Erythroblast (primary cell): Measurements from ENCODE around the gene PIM2.
A peak's percentile ranks its signal among the peaks of the same experiment; 100 is the strongest.
"Not testable (repeated sequence)": the region's sequence is repeated elsewhere in the genome, so short reads cannot be mapped to it uniquely, and the experiment has no call there.

Experiments used
- DNase-seq, 2 experiments: peaks; one replicate each; lab custom pipeline; 2025; lab: John Stamatoyannopoulos, UW
- GATA1 ChIP-seq: IDR thresholded peaks from 2 replicates; pipeline ENCODE4 v1.6.1; 2011; ENCODE audit warnings: low read depth, mild to moderate bottlenecking, control low read depth, low read length, moderate library complexity
- POLR2A ChIP-seq: IDR thresholded peaks from 2 replicates; pipeline ENCODE4 v1.6.1; 2011; ENCODE audit warnings: mild to moderate bottlenecking, low read length

PIM2 gene

GRCh38 chrX:48893556-48894348 lies 25.1 kb downstream of the PIM2 start:
- no peak for DNase-seq
- TF ChIP-seq GATA1 (no peak), POLR2A (no peak)

GRCh38 chrX:48892896-48893295 lies 25.9 kb downstream of the PIM2 start:
- DNase-seq = no peak
- TF ChIP-seq POLR2A = no peak
- no peak for TF ChIP-seq GATA1

- TF ChIP-seq GATA1 = no peak
- TF ChIP-seq POLR2A = peak; percentile 28
- peak; percentile 86 to 90 for DNase-seq
Measured at GRCh38 chrX:48891402-48892288, 27.2 kb downstream of the PIM2 start.

- TF ChIP-seq GATA1 = no peak
- no peak for TF ChIP-seq POLR2A
- DNase-seq = no peak
Measured at GRCh38 chrX:48890934-48891401, 27.9 kb downstream of the PIM2 start.

- DNase-seq = no peak
- TF ChIP-seq GATA1 (no peak), POLR2A (no peak)
Measured at GRCh38 chrX:48890296-48890925, 28.4 kb downstream of the PIM2 start.

- DNase-seq = not testable (repeated sequence)
Measured at GRCh38 chrX:48886586-48886985, 32.2 kb downstream of the PIM2 start.

GRCh38 chrX:48883729-48884128 lies 35.1 kb downstream of the PIM2 start:
- TF ChIP-seq POLR2A = no peak
- DNase-seq = no peak

GRCh38 chrX:48876944-48877343 lies 41.9 kb downstream of the PIM2 start:
- DNase-seq = not testable (repeated sequence)

GRCh38 chrX:48872017-48872416 lies 46.8 kb downstream of the PIM2 start:
- DNase-seq = not testable (repeated sequence)

- TF ChIP-seq GATA1 = no peak
- TF ChIP-seq POLR2A = no peak
- no peak for DNase-seq
Measured at GRCh38 chrX:48864210-48864609, 54.6 kb downstream of the PIM2 start.
